OCI-LY7 (cell line): ENCODE data around the gene NUDT8. TPM values are rescaled to one million over a fixed set of nuclear protein-coding genes. Genes with fewer than 3 reads are reported as not detected.

Experiments used
- BruUV-seq: library from RNA; stranded (reverse); fragments of 400-500 nt; replicated peaks from 2 replicates; lab custom pipeline; 2021; lab: Mats Ljungman, UMichigan
- CTCF ChIA-PET: fragments of 300-600 bp; sonication (Branson Sonifier 250); formaldehyde crosslinking; loops from one replicate; lab custom pipeline; 2022; ENCODE audit warnings: antibody characterized with exemption; ENCODE audit not compliant: unreplicated experiment; lab: Charles Lee
- POLR2A ChIA-PET: fragments of 300-600 bp; sonication (Branson Sonifier 250); formaldehyde crosslinking; loops from one replicate; lab custom pipeline; 2022; ENCODE audit warnings: antibody characterized with exemption; lab: Charles Lee
- DNase-seq: peaks from one replicate; pipeline ENCODE4 v3.0.0-alpha.2; 2015; ENCODE audit warnings: low spot score
- H2AFZ ChIP-seq: fragments of 200-600 bp; sonication (generic), shearing (Covaris generic); 2 replicates; pipeline ENCODE4 v1.6.1; 2014; ENCODE audit warnings: mild to moderate bottlenecking, antibody characterized with exemption, low read length, moderate library complexity
- H3K27ac ChIP-seq: fragments of 200-600 bp; sonication (generic); 2 replicates; pipeline ENCODE4 v1.5.1; 2014; ENCODE audit warnings: mixed run types, low read depth, mild to moderate bottlenecking, moderate library complexity, low read length, inconsistent platforms; ENCODE audit not compliant: poor library complexity, severe bottlenecking
- H3K36me3 ChIP-seq: fragments of 200-600 bp; sonication (generic); 2 replicates; pipeline ENCODE4 v1.6.1; 2014; ENCODE audit warnings: mild to moderate bottlenecking, antibody characterized with exemption, low read length, moderate library complexity, mixed read lengths; ENCODE audit not compliant: insufficient read depth
- H3K4me1 ChIP-seq: fragments of 200-600 bp; sonication (generic); 2 replicates; pipeline ENCODE4 v1.5.1; 2014; ENCODE audit warnings: mild to moderate bottlenecking, low read length; ENCODE audit not compliant: insufficient read depth, poor library complexity, severe bottlenecking
- H3K4me2 ChIP-seq: fragments of 200-600 bp; sonication (generic); 2 replicates; pipeline ENCODE4 v1.6.1; 2014; ENCODE audit warnings: mild to moderate bottlenecking, low read length
- H3K4me3 ChIP-seq: fragments of 200-600 bp; sonication (generic); 2 replicates; pipeline ENCODE4 v1.5.1; 2014; ENCODE audit warnings: mild to moderate bottlenecking, low read depth, low read length; ENCODE audit not compliant: poor library complexity, severe bottlenecking
- H3K79me2 ChIP-seq: fragments of 200-600 bp; sonication (generic); 2 replicates; pipeline ENCODE4 v1.6.1; 2016; ENCODE audit warnings: low read depth, mild to moderate bottlenecking, low read length, moderate library complexity, mixed read lengths; ENCODE audit not compliant: insufficient read depth
- H3K9me2 ChIP-seq: fragments of 200-600 bp; sonication (generic); 2 replicates; pipeline ENCODE4 v1.6.1; 2016; ENCODE audit warnings: mild to moderate bottlenecking, low read length, mixed read lengths; ENCODE audit not compliant: insufficient read depth
- H3K9me3 ChIP-seq: fragments of 200-600 bp; sonication (generic); 2 replicates; pipeline ENCODE4 v1.6.1; 2014; ENCODE audit warnings: mild to moderate bottlenecking, mixed run types, low read length, mixed read lengths
- H4K20me1 ChIP-seq: fragments of 200-600 bp; sonication (generic); 2 replicates; pipeline ENCODE4 v1.6.1; 2014; ENCODE audit warnings: mild to moderate bottlenecking, antibody characterized with exemption, low read length, moderate library complexity, mixed read lengths; ENCODE audit not compliant: insufficient read depth
- CTCF ChIP-seq: fragments of 200-600 bp; sonication (generic); conservative IDR thresholded peaks from 2 replicates; pipeline ENCODE4 v1.5.1; 2014; ENCODE audit warnings: mild to moderate bottlenecking, antibody characterized with exemption, low read length, moderate library complexity, mixed read lengths
- EZH2phosphoT487 ChIP-seq: fragments of 200-600 bp; sonication (generic); IDR thresholded peaks from 2 replicates; pipeline ENCODE4 v1.6.1; 2018; ENCODE audit warnings: low read depth, borderline replicate concordance, mild to moderate bottlenecking, mixed run types, antibody characterized with exemption, low read length, moderate library complexity, mixed read lengths
- intact Hi-C: fragments of 100-400 bp; cut with micrococcal nuclease; formaldehyde crosslinking; loops from one replicate; pipeline ENCODE4 v1.10.0; 2022; ENCODE audit not compliant: unreplicated experiment
- total RNA-seq, 2 experiments: library from RNA; depleted of rRNA in 1 of 2; stranded (reverse); fragments of >200 nt in 1 of 2; shearing (Covaris generic) in 1 of 2; gene quantifications; 2 replicates each; pipeline ENCODE4 v1.2.3, GENCODE V29; 2014 to 2022

NUDT8 gene
- total RNA-seq, 2 experiments from 2014 or later: 20.4 to 35.4 TPM

DNA sequence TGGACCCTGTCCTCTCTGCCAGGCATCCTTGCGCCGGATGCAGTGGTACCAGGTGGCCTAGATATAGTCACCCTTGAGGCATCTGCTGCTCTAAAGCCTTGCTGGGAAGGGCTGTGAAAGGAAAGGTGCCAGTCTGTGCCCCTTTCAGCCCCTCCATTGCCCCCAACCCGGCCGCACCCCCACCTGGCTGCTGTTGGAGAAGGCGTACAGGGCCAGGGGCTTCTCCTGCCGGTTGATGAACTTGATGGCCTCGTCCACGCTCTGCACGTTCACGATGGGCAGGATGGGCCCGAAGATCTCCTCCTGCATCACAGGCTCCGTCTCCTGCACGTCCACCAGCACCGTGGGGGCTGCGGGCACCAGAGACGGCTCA lies 34.5 kb upstream of the NUDT8 start:
- intact Hi-C loops: no loop called here
- Histone ChIP-seq H3K4me3 (no peak overlapping the region), H3K9me3 (no peaks in the 10 kb centered on the region), H3K79me2 (peaks cover 9% of the 10 kb centered on the region; the same call in 1 of the 2 replicates), H4K20me1 (no peaks in the 10 kb centered on the region), H3K36me3 (no peaks in the 10 kb centered on the region), H3K27ac (no peak overlapping the region), H3K4me2 (no peak overlapping the region), H2AFZ (no peak overlapping the region), H3K9me2 (no peaks in the 10 kb centered on the region), H3K4me1 (peaks cover 51% of the 10 kb centered on the region)
- no TSS peak for BruUV-seq
- DNase-seq: no peak
- POLR2A ChIA-PET: no interaction called here
- TF ChIP-seq EZH2phosphoT487 (no peak), CTCF (no peak)
- CTCF ChIA-PET: interaction anchor here (1.5 kb wide), 1 partner anchor 27 kb away, joined by 4 read pairs; no protein-coding TSS in a partner anchor

DNA sequence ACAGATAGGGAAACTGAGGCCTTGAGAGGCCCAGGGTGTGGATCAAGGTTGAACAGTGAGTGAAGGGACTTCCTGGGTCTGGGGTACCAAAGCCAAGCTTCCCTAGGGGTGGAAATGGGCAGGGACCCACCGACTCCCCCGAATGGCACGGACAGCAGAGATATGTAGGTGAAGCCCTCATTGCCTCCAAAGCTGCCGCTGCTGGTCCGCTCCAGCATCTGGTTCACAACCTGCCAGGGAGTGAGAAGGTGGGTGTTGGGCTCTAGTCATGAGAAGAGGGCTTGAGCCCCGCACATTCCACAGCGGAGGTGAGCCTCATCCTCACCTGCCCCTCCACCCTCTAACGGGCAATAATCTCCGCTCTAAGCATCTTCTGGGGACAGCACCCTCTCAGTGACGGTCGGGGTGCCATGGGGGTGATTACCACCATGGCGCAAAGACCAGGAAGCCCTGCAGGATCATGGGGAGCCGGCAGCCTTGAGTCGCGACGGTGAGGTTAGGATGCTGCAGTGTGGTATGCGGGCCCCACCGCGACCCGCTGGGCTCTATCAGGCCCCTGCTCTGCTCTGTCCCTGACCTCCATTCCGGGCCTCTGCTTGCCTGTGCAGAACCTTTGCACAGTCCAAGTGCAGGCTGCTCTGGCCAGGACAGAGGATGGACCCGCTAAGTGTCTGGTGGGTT lies 33.9 kb upstream of the NUDT8 start:
- peaks cover 3% of the 10 kb centered on the region; the same call in 1 of the 2 replicates for H3K79me2 ChIP-seq
- no peaks in the 10 kb centered on the region for H3K9me2 ChIP-seq
- intact Hi-C loops: no loop called here
- ChIA-PET CTCF (interaction anchor here (0.7 kb wide), 1 partner anchor 18 kb away, joined by 3 read pairs; no protein-coding TSS in a partner anchor), POLR2A (no interaction called here)
- H4K20me1 ChIP-seq: no peaks in the 10 kb centered on the region
- H3K4me2 ChIP-seq: no peak overlapping the region
- no TSS peak for BruUV-seq
- no peaks in the 10 kb centered on the region for H3K36me3 ChIP-seq
- H3K4me3 ChIP-seq: no peak overlapping the region
- TF ChIP-seq CTCF (no peak), EZH2phosphoT487 (no peak)
- H3K4me1 ChIP-seq: peaks cover 51% of the 10 kb centered on the region
- H2AFZ ChIP-seq: no peak overlapping the region
- H3K27ac ChIP-seq: no peak overlapping the region
- H3K9me3 ChIP-seq: no peaks in the 10 kb centered on the region
- DNase-seq: no peak

- intact Hi-C loops: no loop called here
- TF ChIP-seq EZH2phosphoT487 (no peak), CTCF (no peak)
- ChIA-PET POLR2A (no interaction called here), CTCF (interaction anchor here (0.7 to 1.6 kb wide), 2 partner anchors 15 to 18 kb away, joined by 3 to 5 read pairs; no protein-coding TSS in a partner anchor)
- H3K9me2 ChIP-seq: no peaks in the 10 kb centered on the region
- H3K9me3 ChIP-seq: peaks cover 3% of the 10 kb centered on the region
- DNase-seq: no peak
- no peak overlapping the region for H2AFZ ChIP-seq
- H3K36me3 ChIP-seq: no peaks in the 10 kb centered on the region
- peaks cover 51% of the 10 kb centered on the region for H3K4me1 ChIP-seq
- no peak overlapping the region for H3K27ac ChIP-seq
- BruUV-seq: no TSS peak
- H3K4me2 ChIP-seq: no peak overlapping the region
- no peaks in the 10 kb centered on the region for H4K20me1 ChIP-seq
- no peak overlapping the region for H3K4me3 ChIP-seq
- no peaks in the 10 kb centered on the region for H3K79me2 ChIP-seq
These were observed 33.2 kb upstream of the NUDT8 start for GRCh38 chr11:67662835-67663531.
